OCI-LY7 (cell line): ENCODE data around the gene SFXN5.

Experiments used
- EZH2phosphoT487 ChIP-seq: fragments of 200-600 bp; sonication (generic); IDR thresholded peaks from 2 replicates; pipeline ENCODE4 v1.6.1; 2018; ENCODE audit warnings: low read depth, borderline replicate concordance, mild to moderate bottlenecking, mixed run types, antibody characterized with exemption, low read length, moderate library complexity, mixed read lengths
- TF ChIP-seq, protein P1 (sequence below): fragments of 200-600 bp; sonication (generic); conservative IDR thresholded peaks from 2 replicates; pipeline ENCODE4 v1.5.1; 2014; ENCODE audit warnings: mild to moderate bottlenecking, antibody characterized with exemption, low read length, moderate library complexity, mixed read lengths

GRCh38 chr2:73032702-73033097 lies 38.8 kb downstream of the SFXN5 start:
- TF ChIP-seq, protein P1, sequence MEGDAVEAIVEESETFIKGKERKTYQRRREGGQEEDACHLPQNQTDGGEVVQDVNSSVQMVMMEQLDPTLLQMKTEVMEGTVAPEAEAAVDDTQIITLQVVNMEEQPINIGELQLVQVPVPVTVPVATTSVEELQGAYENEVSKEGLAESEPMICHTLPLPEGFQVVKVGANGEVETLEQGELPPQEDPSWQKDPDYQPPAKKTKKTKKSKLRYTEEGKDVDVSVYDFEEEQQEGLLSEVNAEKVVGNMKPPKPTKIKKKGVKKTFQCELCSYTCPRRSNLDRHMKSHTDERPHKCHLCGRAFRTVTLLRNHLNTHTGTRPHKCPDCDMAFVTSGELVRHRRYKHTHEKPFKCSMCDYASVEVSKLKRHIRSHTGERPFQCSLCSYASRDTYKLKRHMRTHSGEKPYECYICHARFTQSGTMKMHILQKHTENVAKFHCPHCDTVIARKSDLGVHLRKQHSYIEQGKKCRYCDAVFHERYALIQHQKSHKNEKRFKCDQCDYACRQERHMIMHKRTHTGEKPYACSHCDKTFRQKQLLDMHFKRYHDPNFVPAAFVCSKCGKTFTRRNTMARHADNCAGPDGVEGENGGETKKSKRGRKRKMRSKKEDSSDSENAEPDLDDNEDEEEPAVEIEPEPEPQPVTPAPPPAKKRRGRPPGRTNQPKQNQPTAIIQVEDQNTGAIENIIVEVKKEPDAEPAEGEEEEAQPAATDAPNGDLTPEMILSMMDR = no peak
- no peak for TF ChIP-seq EZH2phosphoT487
